Measurements from ENCODE around the gene AJAP1.

DNA sequence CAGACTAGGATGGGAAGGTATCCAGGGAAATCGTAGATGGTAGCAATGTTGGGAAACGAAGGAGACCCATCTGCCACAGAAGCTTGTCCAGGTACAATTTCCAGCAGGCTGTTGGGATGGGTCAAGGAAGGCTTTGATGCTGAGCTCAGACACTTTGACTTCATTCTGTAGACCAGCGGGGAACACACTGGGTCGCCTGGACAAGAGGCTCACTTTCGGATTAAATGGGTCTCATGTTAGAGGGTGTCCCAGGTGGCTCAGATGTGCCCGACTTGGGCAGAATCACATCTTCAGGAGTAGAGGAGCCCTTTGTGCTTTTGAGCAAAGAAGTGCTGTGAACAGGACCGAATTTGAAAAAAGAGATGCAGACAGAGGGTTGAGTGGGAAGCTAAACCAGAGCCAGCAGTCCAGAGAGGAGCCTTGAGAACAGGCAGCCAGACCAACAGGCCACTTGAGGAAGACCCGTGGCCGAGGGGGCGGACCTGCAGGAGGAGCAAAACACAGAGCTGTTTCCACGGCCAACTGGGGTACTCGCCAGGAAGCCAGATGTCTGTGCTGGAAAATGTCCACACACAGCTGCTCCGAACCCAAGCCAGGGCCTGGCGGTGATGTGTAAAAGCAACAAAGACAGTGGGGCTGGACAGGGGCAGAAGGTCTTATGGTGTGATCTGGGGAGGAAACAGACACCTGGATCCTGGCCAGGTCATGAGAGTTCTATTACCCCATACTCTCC, 146.9 kb downstream of the AJAP1 start:
- TF ChIP-seq, protein P1, sequence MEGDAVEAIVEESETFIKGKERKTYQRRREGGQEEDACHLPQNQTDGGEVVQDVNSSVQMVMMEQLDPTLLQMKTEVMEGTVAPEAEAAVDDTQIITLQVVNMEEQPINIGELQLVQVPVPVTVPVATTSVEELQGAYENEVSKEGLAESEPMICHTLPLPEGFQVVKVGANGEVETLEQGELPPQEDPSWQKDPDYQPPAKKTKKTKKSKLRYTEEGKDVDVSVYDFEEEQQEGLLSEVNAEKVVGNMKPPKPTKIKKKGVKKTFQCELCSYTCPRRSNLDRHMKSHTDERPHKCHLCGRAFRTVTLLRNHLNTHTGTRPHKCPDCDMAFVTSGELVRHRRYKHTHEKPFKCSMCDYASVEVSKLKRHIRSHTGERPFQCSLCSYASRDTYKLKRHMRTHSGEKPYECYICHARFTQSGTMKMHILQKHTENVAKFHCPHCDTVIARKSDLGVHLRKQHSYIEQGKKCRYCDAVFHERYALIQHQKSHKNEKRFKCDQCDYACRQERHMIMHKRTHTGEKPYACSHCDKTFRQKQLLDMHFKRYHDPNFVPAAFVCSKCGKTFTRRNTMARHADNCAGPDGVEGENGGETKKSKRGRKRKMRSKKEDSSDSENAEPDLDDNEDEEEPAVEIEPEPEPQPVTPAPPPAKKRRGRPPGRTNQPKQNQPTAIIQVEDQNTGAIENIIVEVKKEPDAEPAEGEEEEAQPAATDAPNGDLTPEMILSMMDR (IDR thresholded peaks at IDR 0.05): no peak
- no peak for TF ChIP-seq POLR2A (IDR thresholded peaks at IDR 0.05)
- peak in 3 of 4 donors; percentile 31 to 64 (median 56) for TF ChIP-seq POLR2AphosphoS5 (IDR thresholded peaks at IDR 0.05)
- TF ChIP-seq EP300 (IDR thresholded peaks at IDR 0.05): no peak

All from sigmoid colon (tissue), 4 donors.